ENCODE measurements around the gene PI16. TPM values are rescaled to one million over a fixed set of nuclear protein-coding genes. Genes with fewer than 3 reads are reported as not detected.
"Not testable (repeated sequence)": the region's sequence is repeated elsewhere in the genome, so short reads cannot be mapped to it uniquely, and the experiment has no call there.

Gene PI16
- total and polyA plus RNA-seq, 2 experiments from 2014 or later = 227 to 390 TPM

- 78 to 80% methylated on average over 4 of the region's 4 CpGs for WGBS, 2 experiments (ENCODE audit: low coverage in 1 of 2, low lambda C conversion rate in 2 of 2, missing lambda C conversion rate in 2 of 2)
- no peak overlapping the region for H3K27ac ChIP-seq
- peaks cover 30% of the 10 kb centered on the region for H3F3A ChIP-seq (ENCODE audit: insufficient read depth)
- H3K27me3 ChIP-seq (replicated peaks; ENCODE audit: insufficient read depth) = no peaks in the 10 kb centered on the region
- H2AFZ ChIP-seq = no peak overlapping the region
- H3K36me3 ChIP-seq (ENCODE audit: low read depth) = no peaks in the 10 kb centered on the region
- no peak for DNase-seq
- H3K4me2 ChIP-seq (ENCODE audit: unreplicated experiment) = peak overlapping the region; percentile 12
- H3K9me2 ChIP-seq (ENCODE audit: insufficient read depth) = no peaks in the 10 kb centered on the region
- H3K79me2 ChIP-seq (ENCODE audit: insufficient read depth) = no peaks in the 10 kb centered on the region
- H3K4me1 ChIP-seq (ENCODE audit: insufficient read depth) = peaks cover 54% of the 10 kb centered on the region
- no peak overlapping the region for H3K4me3 ChIP-seq
- no peaks in the 10 kb centered on the region for H4K20me1 ChIP-seq (ENCODE audit: insufficient read depth)
- H3K9me3 ChIP-seq (ENCODE audit: low read depth) = no peaks in the 10 kb centered on the region
- TF ChIP-seq EZH2phosphoT487 (IDR thresholded peaks at IDR 0.05; ENCODE audit: insufficient read depth, low read depth) = no peak
- H3K9ac ChIP-seq = no peak overlapping the region
- in situ Hi-C loops (cut with MboI) = no loop called here
Observed at GRCh38 chr6:36933519-36933918, 21.0 kb upstream of the PI16 start.

- in situ Hi-C loops (cut with MboI) = no loop called here
- WGBS, 2 experiments (ENCODE audit: low coverage in 1 of 2, low lambda C conversion rate in 2 of 2, missing lambda C conversion rate in 2 of 2) = 93 to 94% methylated on average over 7 of the region's 7 CpGs
- Histone ChIP-seq H3K9me2 (ENCODE audit: insufficient read depth) (no peaks in the 10 kb centered on the region), H3K9me3 (ENCODE audit: low read depth) (no peaks in the 10 kb centered on the region), H3K27me3 (replicated peaks; ENCODE audit: insufficient read depth) (no peaks in the 10 kb centered on the region), H3F3A (ENCODE audit: insufficient read depth) (peaks cover 18% of the 10 kb centered on the region), H3K36me3 (ENCODE audit: low read depth) (no peaks in the 10 kb centered on the region), H2AFZ (no peak overlapping the region), H3K79me2 (ENCODE audit: insufficient read depth) (no peaks in the 10 kb centered on the region), H3K4me2 (ENCODE audit: unreplicated experiment) (no peak overlapping the region), H3K4me1 (ENCODE audit: insufficient read depth) (peaks cover 50% of the 10 kb centered on the region), H3K4me3 (no peak overlapping the region), H4K20me1 (ENCODE audit: insufficient read depth) (no peaks in the 10 kb centered on the region), H3K27ac (no peak overlapping the region), H3K9ac (no peak overlapping the region)
- no peak for DNase-seq
- no peak for TF ChIP-seq EZH2 (IDR thresholded peaks at IDR 0.05; ENCODE audit: insufficient read depth, poor library complexity, severe bottlenecking)
- TF ChIP-seq EZH2phosphoT487 (IDR thresholded peaks at IDR 0.05; ENCODE audit: insufficient read depth, low read depth) = no peak
Observed at GRCh38 chr6:36934901-36935300, 19.6 kb upstream of the PI16 start.

- no peak for TF ChIP-seq EZH2phosphoT487 (IDR thresholded peaks at IDR 0.05; ENCODE audit: insufficient read depth, low read depth)
- TF ChIP-seq EZH2 (IDR thresholded peaks at IDR 0.05; ENCODE audit: insufficient read depth, poor library complexity, severe bottlenecking) = no peak
- Histone ChIP-seq H3K27me3 (replicated peaks; ENCODE audit: insufficient read depth) (no peaks in the 10 kb centered on the region), H2AFZ (no peak overlapping the region)
Observed at GRCh38 chr6:36936824-36937223, 17.7 kb upstream of the PI16 start.

GRCh38 chr6:36937896-36938295, 16.6 kb upstream of the PI16 start:
- Histone ChIP-seq H3K9me2 (ENCODE audit: insufficient read depth) (no peaks in the 10 kb centered on the region), H3F3A (ENCODE audit: insufficient read depth) (peaks cover 9% of the 10 kb centered on the region; the same call in 1 of the 2 replicates), H3K27me3 (replicated peaks; ENCODE audit: insufficient read depth) (no peaks in the 10 kb centered on the region), H3K4me3 (no peak overlapping the region), H3K9ac (peak overlapping the region; percentile 43), H3K9me3 (ENCODE audit: low read depth) (no peaks in the 10 kb centered on the region), H3K36me3 (ENCODE audit: low read depth) (no peaks in the 10 kb centered on the region), H3K79me2 (ENCODE audit: insufficient read depth) (no peaks in the 10 kb centered on the region), H3K4me2 (ENCODE audit: unreplicated experiment) (no peak overlapping the region), H3K4me1 (ENCODE audit: insufficient read depth) (peaks cover 31% of the 10 kb centered on the region), H4K20me1 (ENCODE audit: insufficient read depth) (no peaks in the 10 kb centered on the region), H2AFZ (no peak overlapping the region), H3K27ac (peak overlapping the region; percentile 63)
- WGBS, 2 experiments (ENCODE audit: low coverage in 1 of 2, low lambda C conversion rate in 2 of 2, missing lambda C conversion rate in 2 of 2) = 97 to 99% methylated on average over 6 of the region's 6 CpGs
- in situ Hi-C loops (cut with MboI) = no loop called here
- no peak for TF ChIP-seq EZH2phosphoT487 (IDR thresholded peaks at IDR 0.05; ENCODE audit: insufficient read depth, low read depth)
- no peak for TF ChIP-seq EZH2 (IDR thresholded peaks at IDR 0.05; ENCODE audit: insufficient read depth, poor library complexity, severe bottlenecking)
- DNase-seq = no peak

More at GRCh38 chr6:36936824-36937223, 17.7 kb upstream of the PI16 start:
- Histone ChIP-seq H3K9me3 (ENCODE audit: low read depth) (no peaks in the 10 kb centered on the region), H3K4me1 (ENCODE audit: insufficient read depth) (peaks cover 39% of the 10 kb centered on the region), H3F3A (ENCODE audit: insufficient read depth) (peaks cover 12% of the 10 kb centered on the region; the same call in 1 of the 2 replicates), H3K79me2 (ENCODE audit: insufficient read depth) (no peaks in the 10 kb centered on the region), H3K4me3 (no peak overlapping the region), H3K9me2 (ENCODE audit: insufficient read depth) (no peaks in the 10 kb centered on the region), H4K20me1 (ENCODE audit: insufficient read depth) (no peaks in the 10 kb centered on the region), H3K9ac (no peak overlapping the region), H3K36me3 (ENCODE audit: low read depth) (no peaks in the 10 kb centered on the region), H3K4me2 (ENCODE audit: unreplicated experiment) (no peak overlapping the region), H3K27ac (no peak overlapping the region)
- no peak for DNase-seq
- in situ Hi-C loops (cut with MboI) = no loop called here
- 99 to 100% methylated on average over 5 of the region's 5 CpGs for WGBS, 2 experiments (ENCODE audit: low coverage in 1 of 2, low lambda C conversion rate in 2 of 2, missing lambda C conversion rate in 2 of 2)

GRCh38 chr6:36938536-36938935, 16.0 kb upstream of the PI16 start:
- peak; percentile 86 for DNase-seq
- no peak for TF ChIP-seq EZH2phosphoT487 (IDR thresholded peaks at IDR 0.05; ENCODE audit: insufficient read depth, low read depth)
- Histone ChIP-seq H3K9me2 (ENCODE audit: insufficient read depth) (no peaks in the 10 kb centered on the region), H3K27ac (peak overlapping the region; percentile 63), H3K79me2 (ENCODE audit: insufficient read depth) (no peaks in the 10 kb centered on the region), H3F3A (ENCODE audit: insufficient read depth) (0 out of 2 replicates have a peak, but pooled peaks cover 8% of the 10 kb centered on the region), H3K4me1 (ENCODE audit: insufficient read depth) (peaks cover 25% of the 10 kb centered on the region), H3K4me2 (ENCODE audit: unreplicated experiment) (peak overlapping the region; percentile 60), H3K27me3 (replicated peaks; ENCODE audit: insufficient read depth) (no peaks in the 10 kb centered on the region), H4K20me1 (ENCODE audit: insufficient read depth) (no peaks in the 10 kb centered on the region), H3K36me3 (ENCODE audit: low read depth) (no peaks in the 10 kb centered on the region), H3K9ac (peak overlapping the region; percentile 59), H3K9me3 (ENCODE audit: low read depth) (no peaks in the 10 kb centered on the region), H2AFZ (no peak overlapping the region), H3K4me3 (no peak overlapping the region)
- WGBS, 2 experiments (ENCODE audit: low coverage in 1 of 2, low lambda C conversion rate in 2 of 2, missing lambda C conversion rate in 2 of 2) = 8 to 23% methylated on average over 4 of the region's 4 CpGs
- in situ Hi-C loops (cut with MboI) = no loop called here

- H3K79me2 ChIP-seq (ENCODE audit: insufficient read depth); H3K9me3 ChIP-seq (ENCODE audit: low read depth); in situ Hi-C loops (cut with MboI); H3F3A ChIP-seq (ENCODE audit: insufficient read depth); H3K9me2 ChIP-seq (ENCODE audit: insufficient read depth); H3K27me3 ChIP-seq (replicated peaks; ENCODE audit: insufficient read depth); H3K4me3 ChIP-seq; DNase-seq; H4K20me1 ChIP-seq (ENCODE audit: insufficient read depth); H2AFZ ChIP-seq; H3K36me3 ChIP-seq (ENCODE audit: low read depth): not testable (repeated sequence)
- Histone ChIP-seq H3K4me2 (ENCODE audit: unreplicated experiment) (peak overlapping the region; percentile 60), H3K27ac (peak overlapping the region; percentile 63), H3K9ac (peak overlapping the region; percentile 59), H3K4me1 (ENCODE audit: insufficient read depth) (peaks cover 20% of the 10 kb centered on the region)
- WGBS, 2 experiments (ENCODE audit: low coverage in 1 of 2, low lambda C conversion rate in 2 of 2, missing lambda C conversion rate in 2 of 2) = 85 to 92% methylated on average over 5 of the region's 5 CpGs
Observed at GRCh38 chr6:36939005-36939404, 15.5 kb upstream of the PI16 start.

All from GM23248 (cell line).